Peyer's patch (tissue), 4 donors: ENCODE data around the gene POSTN.

Experiments
- CTCF ChIP-seq, 6 experiments: fragments of 450-650 bp in 4 of 6; fragments of 200-600 bp in 2 of 6; sonication (generic) in 1 of 6; IDR thresholded peaks; one replicate each; pipeline ENCODE4 v1.5.1; 2017 to 2019; ENCODE audit warnings: antibody characterized with exemption in 6 of 6, mild to moderate bottlenecking in 3 of 6, moderate library complexity in 1 of 6
- POLR2A ChIP-seq, 2 donors: fragments of 450-650 bp; IDR thresholded peaks; one replicate each; pipeline ENCODE4 v1.5.1; 2017; ENCODE audit warnings: antibody characterized with exemption in 2 of 2, mild to moderate bottlenecking in 2 of 2, moderate library complexity in 2 of 2

GRCh38 chr13:37534181-37534580, 64.4 kb downstream of the POSTN start:
- no peak for TF ChIP-seq CTCF (IDR thresholded peaks at IDR 0.05)
- TF ChIP-seq POLR2A (IDR thresholded peaks at IDR 0.05): no peak
